Activated CD4-positive, alpha-beta T cell treated with anti-CD3 and anti-CD28 coated beads, Interleukin-2, amount 50 U/mL, for 16 hours (primary cell): ENCODE measurements around the gene PRDM1.
A peak's percentile ranks its signal among the peaks of the same experiment; 100 is the strongest.
"Not testable (repeated sequence)": the region's sequence is repeated elsewhere in the genome, so short reads cannot be mapped to it uniquely, and the experiment has no call there.

ENCODE experiments used
- DNase-seq: peaks from one replicate; pipeline ENCODE4 v3.0.0-alpha.2; 2020

PRDM1 gene

GRCh38 chr6:106142876-106143431 is 56.8 kb downstream of the PRDM1 start:
- no peak for DNase-seq

GRCh38 chr6:106143665-106144064 is 57.5 kb downstream of the PRDM1 start:
- DNase-seq, result no peak

- DNase-seq, result no peak
Observed at GRCh38 chr6:106145144-106145543, 59.0 kb downstream of the PRDM1 start.

- DNase-seq, result peak; percentile 81
Observed at GRCh38 chr6:106145741-106146227, 59.6 kb downstream of the PRDM1 start.

GRCh38 chr6:106146852-106147351 is 60.8 kb downstream of the PRDM1 start:
- DNase-seq, result no peak

GRCh38 chr6:106147476-106147875 is 61.3 kb downstream of the PRDM1 start:
- DNase-seq, result no peak

GRCh38 chr6:106149472-106150069 is 63.4 kb downstream of the PRDM1 start:
- DNase-seq, result peak; percentile 57

- DNase-seq, result not testable (repeated sequence)
Observed at GRCh38 chr6:106152476-106152875, 66.3 kb downstream of the PRDM1 start.

- no peak for DNase-seq
Observed at GRCh38 chr6:106152952-106153351, 66.8 kb downstream of the PRDM1 start.

GRCh38 chr6:106154326-106154725 is 68.2 kb downstream of the PRDM1 start:
- no peak for DNase-seq

- DNase-seq, result no peak
Observed at GRCh38 chr6:106155219-106155830, 69.2 kb downstream of the PRDM1 start.

GRCh38 chr6:106156413-106156812 is 70.3 kb downstream of the PRDM1 start:
- no peak for DNase-seq

GRCh38 chr6:106156863-106157262 is 70.7 kb downstream of the PRDM1 start:
- DNase-seq, result no peak

- DNase-seq, result no peak
Observed at GRCh38 chr6:106158816-106159215, 72.7 kb downstream of the PRDM1 start.
